ENCODE measurements around the gene ST7L.

DNA sequence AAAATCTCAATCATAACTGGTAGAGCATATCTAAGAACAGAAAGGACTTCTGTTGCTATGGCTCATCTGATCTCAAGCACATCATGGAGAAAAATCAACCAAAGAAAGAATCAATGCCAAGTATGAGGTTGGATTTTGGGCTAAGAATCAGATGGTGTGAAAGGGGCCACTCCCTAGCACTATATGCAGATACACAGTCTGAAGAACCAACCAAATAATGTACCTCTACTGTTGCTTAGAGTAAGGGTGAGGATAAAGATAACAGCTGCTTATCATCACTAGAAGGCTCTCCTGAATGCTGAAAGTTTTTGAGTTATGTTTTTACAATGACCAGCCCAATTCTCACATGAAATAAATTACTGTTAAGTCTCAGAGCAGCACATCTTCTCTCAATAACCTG is 35.6 kb downstream of the ST7L start:
- TF ChIP-seq, protein P1, sequence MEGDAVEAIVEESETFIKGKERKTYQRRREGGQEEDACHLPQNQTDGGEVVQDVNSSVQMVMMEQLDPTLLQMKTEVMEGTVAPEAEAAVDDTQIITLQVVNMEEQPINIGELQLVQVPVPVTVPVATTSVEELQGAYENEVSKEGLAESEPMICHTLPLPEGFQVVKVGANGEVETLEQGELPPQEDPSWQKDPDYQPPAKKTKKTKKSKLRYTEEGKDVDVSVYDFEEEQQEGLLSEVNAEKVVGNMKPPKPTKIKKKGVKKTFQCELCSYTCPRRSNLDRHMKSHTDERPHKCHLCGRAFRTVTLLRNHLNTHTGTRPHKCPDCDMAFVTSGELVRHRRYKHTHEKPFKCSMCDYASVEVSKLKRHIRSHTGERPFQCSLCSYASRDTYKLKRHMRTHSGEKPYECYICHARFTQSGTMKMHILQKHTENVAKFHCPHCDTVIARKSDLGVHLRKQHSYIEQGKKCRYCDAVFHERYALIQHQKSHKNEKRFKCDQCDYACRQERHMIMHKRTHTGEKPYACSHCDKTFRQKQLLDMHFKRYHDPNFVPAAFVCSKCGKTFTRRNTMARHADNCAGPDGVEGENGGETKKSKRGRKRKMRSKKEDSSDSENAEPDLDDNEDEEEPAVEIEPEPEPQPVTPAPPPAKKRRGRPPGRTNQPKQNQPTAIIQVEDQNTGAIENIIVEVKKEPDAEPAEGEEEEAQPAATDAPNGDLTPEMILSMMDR (conservative IDR thresholded peaks at IDR 0.05) = no peak
- no peak for TF ChIP-seq EZH2 (IDR thresholded peaks at IDR 0.05; ENCODE audit: low read depth)
